Measurements from ENCODE around the gene CDH7.

The CDH7 gene

GRCh38 chr18:65808759-65809158 is 57.9 kb downstream of the CDH7 start:
- H3K27ac Mint-ChIP-seq: no peak overlapping the region
- H3K27me3 Mint-ChIP-seq (ENCODE audit: low read depth): no peaks in the 10 kb centered on the region
- no peaks in the 10 kb centered on the region for H3K4me1 Mint-ChIP-seq (ENCODE audit: low read depth)
- H3K4me3 Mint-ChIP-seq: no peak overlapping the region
- no peaks in the 10 kb centered on the region for H3K36me3 Mint-ChIP-seq (ENCODE audit: low read depth)
- peaks cover 4% of the 10 kb centered on the region for H3K9me3 Mint-ChIP-seq

DNA sequence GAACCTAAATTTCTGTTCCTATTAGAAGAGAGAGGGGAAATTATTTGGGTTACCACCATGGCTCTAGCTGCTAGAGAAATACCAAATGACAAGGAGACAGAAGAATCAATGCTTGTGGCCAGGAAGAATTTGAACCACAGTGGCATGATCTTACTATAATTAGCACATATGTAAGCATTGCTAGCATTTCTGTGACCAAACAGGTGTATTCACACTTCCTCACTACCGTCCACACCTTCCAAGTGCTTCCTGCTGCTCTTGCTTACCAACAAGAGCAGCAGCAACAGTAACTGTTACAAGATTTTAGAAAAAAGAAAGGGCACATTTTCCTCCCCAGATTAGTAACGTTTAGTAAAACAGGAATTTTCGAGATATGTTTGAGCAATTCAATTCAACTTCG is 60.5 kb downstream of the CDH7 start:
- Mint-ChIP-seq H3K27me3 (ENCODE audit: low read depth) (no peaks in the 10 kb centered on the region), H3K9me3 (no peaks in the 10 kb centered on the region), H3K36me3 (ENCODE audit: low read depth) (no peaks in the 10 kb centered on the region), H3K4me3 (no peak overlapping the region), H3K27ac (no peak overlapping the region), H3K4me1 (ENCODE audit: low read depth) (no peaks in the 10 kb centered on the region)

GRCh38 chr18:65815506-65815905 is 64.7 kb downstream of the CDH7 start:
- Mint-ChIP-seq H3K4me3 (no peak overlapping the region), H3K27ac (no peak overlapping the region), H3K9me3 (peaks cover 5% of the 10 kb centered on the region), H3K27me3 (ENCODE audit: low read depth) (no peaks in the 10 kb centered on the region), H3K36me3 (ENCODE audit: low read depth) (no peaks in the 10 kb centered on the region), H3K4me1 (ENCODE audit: low read depth) (no peaks in the 10 kb centered on the region)

GRCh38 chr18:65817178-65817577 is 66.4 kb downstream of the CDH7 start:
- Mint-ChIP-seq H3K36me3 (ENCODE audit: low read depth) (no peaks in the 10 kb centered on the region), H3K4me1 (ENCODE audit: low read depth) (no peaks in the 10 kb centered on the region), H3K27ac (no peak overlapping the region), H3K27me3 (ENCODE audit: low read depth) (no peaks in the 10 kb centered on the region), H3K4me3 (no peak overlapping the region), H3K9me3 (peaks cover 5% of the 10 kb centered on the region)

GRCh38 chr18:65821911-65822310 is 71.1 kb downstream of the CDH7 start:
- Mint-ChIP-seq H3K4me3 (no peak overlapping the region), H3K27me3 (ENCODE audit: low read depth) (no peaks in the 10 kb centered on the region), H3K9me3 (peaks cover 5% of the 10 kb centered on the region), H3K36me3 (ENCODE audit: low read depth) (no peaks in the 10 kb centered on the region), H3K27ac (no peak overlapping the region), H3K4me1 (ENCODE audit: low read depth) (no peaks in the 10 kb centered on the region)

GRCh38 chr18:65822826-65823225 is 72.0 kb downstream of the CDH7 start:
- Mint-ChIP-seq H3K4me3 (no peak overlapping the region), H3K9me3 (peaks cover 5% of the 10 kb centered on the region), H3K36me3 (ENCODE audit: low read depth) (no peaks in the 10 kb centered on the region), H3K27ac (no peak overlapping the region), H3K27me3 (ENCODE audit: low read depth) (no peaks in the 10 kb centered on the region), H3K4me1 (ENCODE audit: low read depth) (no peaks in the 10 kb centered on the region)

GRCh38 chr18:65827444-65827843 is 76.6 kb downstream of the CDH7 start:
- H3K4me1 Mint-ChIP-seq (ENCODE audit: low read depth): no peaks in the 10 kb centered on the region
- no peak overlapping the region for H3K4me3 Mint-ChIP-seq
- H3K9me3 Mint-ChIP-seq: peaks cover 4% of the 10 kb centered on the region
- H3K27ac Mint-ChIP-seq: no peak overlapping the region
- peaks cover 2% of the 10 kb centered on the region for H3K36me3 Mint-ChIP-seq (ENCODE audit: low read depth)
- H3K27me3 Mint-ChIP-seq (ENCODE audit: low read depth): no peaks in the 10 kb centered on the region

- no peaks in the 10 kb centered on the region for H3K36me3 Mint-ChIP-seq (ENCODE audit: low read depth)
Observed at GRCh38 chr18:65835881-65836280, 85.1 kb downstream of the CDH7 start.

DNA sequence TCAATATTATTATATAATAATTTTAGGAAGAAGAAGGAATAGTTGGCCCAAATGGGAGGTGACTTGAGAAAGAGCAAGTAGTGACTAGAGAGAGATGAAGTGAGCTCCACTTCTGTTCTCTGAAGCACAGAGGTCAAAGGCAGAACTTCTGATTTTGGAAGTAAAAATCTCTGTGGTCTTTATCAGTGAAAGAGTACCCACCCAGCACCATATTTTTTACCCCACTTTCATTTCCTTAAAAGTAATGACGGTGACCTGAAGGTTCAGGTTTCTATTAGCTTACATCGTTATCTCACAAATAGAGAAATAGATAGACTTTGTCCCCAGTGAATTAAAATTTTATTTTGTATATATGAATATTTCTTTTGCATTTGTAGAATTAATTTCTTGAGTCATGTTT is 95.3 kb downstream of the CDH7 start:
- Mint-ChIP-seq H3K27me3 (ENCODE audit: low read depth) (no peaks in the 10 kb centered on the region), H3K36me3 (ENCODE audit: low read depth) (no peaks in the 10 kb centered on the region), H3K4me1 (ENCODE audit: low read depth) (no peaks in the 10 kb centered on the region), H3K9me3 (no peaks in the 10 kb centered on the region), H3K4me3 (no peak overlapping the region), H3K27ac (no peak overlapping the region)

More at GRCh38 chr18:65835881-65836280, 85.1 kb downstream of the CDH7 start:
- no peaks in the 10 kb centered on the region for H3K27me3 Mint-ChIP-seq (ENCODE audit: low read depth)
- no peak overlapping the region for H3K27ac Mint-ChIP-seq
- H3K4me3 Mint-ChIP-seq: no peak overlapping the region
- no peaks in the 10 kb centered on the region for H3K4me1 Mint-ChIP-seq (ENCODE audit: low read depth)
- peaks cover 17% of the 10 kb centered on the region for H3K9me3 Mint-ChIP-seq

- Mint-ChIP-seq H3K27ac (no peak overlapping the region), H3K9me3 (no peaks in the 10 kb centered on the region), H3K4me1 (ENCODE audit: low read depth) (no peaks in the 10 kb centered on the region), H3K27me3 (ENCODE audit: low read depth) (no peaks in the 10 kb centered on the region), H3K4me3 (no peak overlapping the region), H3K36me3 (ENCODE audit: low read depth) (no peaks in the 10 kb centered on the region)
Observed at GRCh38 chr18:65852273-65852672, 101.5 kb downstream of the CDH7 start.

GRCh38 chr18:65859075-65859474 is 108.3 kb downstream of the CDH7 start:
- Mint-ChIP-seq H3K4me3 (no peak overlapping the region), H3K9me3 (no peaks in the 10 kb centered on the region), H3K4me1 (ENCODE audit: low read depth) (no peaks in the 10 kb centered on the region), H3K27ac (no peak overlapping the region), H3K27me3 (ENCODE audit: low read depth) (no peaks in the 10 kb centered on the region), H3K36me3 (ENCODE audit: low read depth) (no peaks in the 10 kb centered on the region)

GRCh38 chr18:65869527-65869926 is 118.7 kb downstream of the CDH7 start:
- no peaks in the 10 kb centered on the region for H3K27me3 Mint-ChIP-seq (ENCODE audit: low read depth)
- H3K27ac Mint-ChIP-seq: no peak overlapping the region
- H3K36me3 Mint-ChIP-seq (ENCODE audit: low read depth): no peaks in the 10 kb centered on the region
- H3K4me1 Mint-ChIP-seq (ENCODE audit: low read depth): no peaks in the 10 kb centered on the region
- H3K4me3 Mint-ChIP-seq: no peak overlapping the region
- H3K9me3 Mint-ChIP-seq: peaks cover 13% of the 10 kb centered on the region

DNA sequence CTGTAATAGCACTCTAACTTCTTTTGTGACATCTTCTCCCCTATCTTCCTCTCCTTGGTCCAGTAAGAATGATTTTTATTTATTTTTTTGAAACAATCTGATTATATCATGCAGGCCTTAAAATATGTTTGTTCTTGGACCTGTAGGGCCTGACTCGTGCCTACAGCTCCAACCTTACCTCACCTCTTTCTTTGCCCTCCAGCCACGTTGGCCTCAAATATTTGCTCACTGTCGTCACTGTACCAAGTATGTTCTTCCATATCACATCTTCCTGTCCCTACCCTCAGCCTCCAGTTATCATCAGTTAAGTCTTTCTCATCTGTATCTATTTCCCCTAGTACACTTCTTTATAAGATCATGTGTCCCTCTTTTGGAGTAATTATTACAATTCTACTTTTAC is 125.5 kb downstream of the CDH7 start:
- Mint-ChIP-seq H3K9me3 (peaks cover 7% of the 10 kb centered on the region), H3K4me3 (no peak overlapping the region), H3K36me3 (ENCODE audit: low read depth) (no peaks in the 10 kb centered on the region), H3K27ac (no peak overlapping the region), H3K4me1 (ENCODE audit: low read depth) (no peaks in the 10 kb centered on the region), H3K27me3 (ENCODE audit: low read depth) (no peaks in the 10 kb centered on the region)

- Mint-ChIP-seq H3K4me3 (no peak overlapping the region), H3K9me3 (peaks cover 10% of the 10 kb centered on the region), H3K36me3 (ENCODE audit: low read depth) (no peaks in the 10 kb centered on the region), H3K4me1 (ENCODE audit: low read depth) (no peaks in the 10 kb centered on the region), H3K27ac (no peak overlapping the region), H3K27me3 (ENCODE audit: low read depth) (no peaks in the 10 kb centered on the region)
Observed at GRCh38 chr18:65897292-65897691, 146.5 kb downstream of the CDH7 start.

DNA sequence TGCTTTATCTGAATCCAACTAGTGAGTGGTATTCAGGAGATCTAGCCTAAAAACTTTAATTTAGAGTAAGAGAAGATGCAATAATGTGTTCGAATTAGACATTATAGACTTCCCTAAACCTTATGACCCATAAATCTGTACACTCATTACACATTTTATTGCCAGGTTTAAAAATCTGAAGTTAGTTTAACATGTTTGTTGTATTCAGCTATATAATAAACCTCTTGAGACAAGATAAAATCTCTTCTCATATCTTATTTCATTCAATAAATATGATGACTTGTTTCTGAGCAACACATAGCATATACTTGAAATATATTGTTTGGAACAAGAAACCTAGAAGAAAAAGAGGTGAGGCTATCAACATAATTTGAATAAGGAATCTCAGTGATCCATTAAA is 150.7 kb downstream of the CDH7 start:
- no peak overlapping the region for H3K4me3 Mint-ChIP-seq
- peaks cover 8% of the 10 kb centered on the region for H3K9me3 Mint-ChIP-seq
- no peaks in the 10 kb centered on the region for H3K4me1 Mint-ChIP-seq (ENCODE audit: low read depth)
- H3K27ac Mint-ChIP-seq: no peak overlapping the region
- no peaks in the 10 kb centered on the region for H3K27me3 Mint-ChIP-seq (ENCODE audit: low read depth)
- H3K36me3 Mint-ChIP-seq (ENCODE audit: low read depth): no peaks in the 10 kb centered on the region

DNA sequence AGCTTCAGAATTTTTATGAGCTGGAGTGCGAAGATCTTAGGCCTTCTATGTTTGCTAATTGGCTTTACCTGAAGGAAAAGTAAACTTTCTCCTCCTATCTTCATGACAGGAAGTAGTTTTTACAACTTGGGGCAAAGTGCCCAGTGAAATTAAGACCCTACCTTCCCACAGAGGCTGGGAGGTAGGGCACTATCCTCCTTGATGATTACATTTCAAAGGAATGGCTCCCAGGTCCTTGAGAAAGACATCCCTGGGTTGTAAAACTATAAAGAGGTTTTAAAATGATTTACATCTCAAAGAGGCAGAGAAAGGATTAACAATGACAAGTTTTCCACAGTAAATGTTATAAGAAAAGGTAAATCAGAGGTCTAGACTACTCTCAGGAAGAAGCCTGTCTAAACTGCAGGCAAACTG is 155.8 kb downstream of the CDH7 start:
- peaks cover 8% of the 10 kb centered on the region for H3K9me3 Mint-ChIP-seq
- no peak overlapping the region for H3K4me3 Mint-ChIP-seq
- no peaks in the 10 kb centered on the region for H3K27me3 Mint-ChIP-seq (ENCODE audit: low read depth)
- H3K4me1 Mint-ChIP-seq (ENCODE audit: low read depth): no peaks in the 10 kb centered on the region
- H3K27ac Mint-ChIP-seq: no peak overlapping the region
- H3K36me3 Mint-ChIP-seq (ENCODE audit: low read depth): no peaks in the 10 kb centered on the region
